ENCODE data around the gene ZNRF3.

Gene ZNRF3

GRCh38 chr22:29009148-29009547, 125.8 kb downstream of the ZNRF3 start:
- H3K4me1 ChIP-seq (ENCODE audit: control insufficient read depth, insufficient read depth, low read length, unreplicated experiment): no peaks in the 10 kb centered on the region
- H3K36me3 ChIP-seq (ENCODE audit: insufficient read depth, low read length): no peaks in the 10 kb centered on the region
- no peak overlapping the region for H3K4me3 ChIP-seq (ENCODE audit: low read depth, low read length)
- H3K27me3 ChIP-seq (ENCODE audit: insufficient read depth, low read length): no peaks in the 10 kb centered on the region
- no peak overlapping the region for H2AFZ ChIP-seq (ENCODE audit: low read length, unreplicated experiment)
- no peak overlapping the region for H3K27ac ChIP-seq (ENCODE audit: low read depth, low read length)
- no peaks in the 10 kb centered on the region for H3K79me2 ChIP-seq (ENCODE audit: control insufficient read depth, insufficient read depth, low read length, unreplicated experiment)

GRCh38 chr22:29011240-29012100, 128.1 kb downstream of the ZNRF3 start:
- no peaks in the 10 kb centered on the region for H3K79me2 ChIP-seq (ENCODE audit: control insufficient read depth, insufficient read depth, low read length, unreplicated experiment)

GRCh38 chr22:29012101-29012433, 128.7 kb downstream of the ZNRF3 start:
- Histone ChIP-seq H3K79me2 (ENCODE audit: control insufficient read depth, insufficient read depth, low read length, unreplicated experiment) (no peaks in the 10 kb centered on the region), H3K4me3 (ENCODE audit: low read depth, low read length) (no peak overlapping the region), H3K27ac (ENCODE audit: low read depth, low read length) (no peak overlapping the region), H3K36me3 (ENCODE audit: insufficient read depth, low read length) (no peaks in the 10 kb centered on the region), H3K4me1 (ENCODE audit: control insufficient read depth, insufficient read depth, low read length, unreplicated experiment) (no peaks in the 10 kb centered on the region), H2AFZ (ENCODE audit: low read length, unreplicated experiment) (no peak overlapping the region), H3K27me3 (ENCODE audit: insufficient read depth, low read length) (no peaks in the 10 kb centered on the region)

More at GRCh38 chr22:29011240-29012100, 128.1 kb downstream of the ZNRF3 start:
- no peak overlapping the region for H2AFZ ChIP-seq (ENCODE audit: low read length, unreplicated experiment)
- no peak overlapping the region for H3K27ac ChIP-seq (ENCODE audit: low read depth, low read length)
- no peaks in the 10 kb centered on the region for H3K36me3 ChIP-seq (ENCODE audit: insufficient read depth, low read length)
- H3K4me1 ChIP-seq (ENCODE audit: control insufficient read depth, insufficient read depth, low read length, unreplicated experiment): no peaks in the 10 kb centered on the region
- H3K27me3 ChIP-seq (ENCODE audit: insufficient read depth, low read length): no peaks in the 10 kb centered on the region
- no peak overlapping the region for H3K4me3 ChIP-seq (ENCODE audit: low read depth, low read length)

- Histone ChIP-seq H3K79me2 (ENCODE audit: control insufficient read depth, insufficient read depth, low read length, unreplicated experiment) (no peaks in the 10 kb centered on the region), H3K36me3 (ENCODE audit: insufficient read depth, low read length) (no peaks in the 10 kb centered on the region), H3K27ac (ENCODE audit: low read depth, low read length) (no peak overlapping the region), H2AFZ (ENCODE audit: low read length, unreplicated experiment) (no peak overlapping the region), H3K4me3 (ENCODE audit: low read depth, low read length) (no peak overlapping the region), H3K4me1 (ENCODE audit: control insufficient read depth, insufficient read depth, low read length, unreplicated experiment) (no peaks in the 10 kb centered on the region), H3K27me3 (ENCODE audit: insufficient read depth, low read length) (no peaks in the 10 kb centered on the region)
These were observed 129.6 kb downstream of the ZNRF3 start for GRCh38 chr22:29012952-29013351.

GRCh38 chr22:29014293-29014692, 130.9 kb downstream of the ZNRF3 start:
- no peak overlapping the region for H3K27ac ChIP-seq (ENCODE audit: low read depth, low read length)
- H3K79me2 ChIP-seq (ENCODE audit: control insufficient read depth, insufficient read depth, low read length, unreplicated experiment): no peaks in the 10 kb centered on the region
- no peak overlapping the region for H2AFZ ChIP-seq (ENCODE audit: low read length, unreplicated experiment)
- no peaks in the 10 kb centered on the region for H3K27me3 ChIP-seq (ENCODE audit: insufficient read depth, low read length)
- no peaks in the 10 kb centered on the region for H3K4me1 ChIP-seq (ENCODE audit: control insufficient read depth, insufficient read depth, low read length, unreplicated experiment)
- H3K36me3 ChIP-seq (ENCODE audit: insufficient read depth, low read length): no peaks in the 10 kb centered on the region
- no peak overlapping the region for H3K4me3 ChIP-seq (ENCODE audit: low read depth, low read length)

GRCh38 chr22:29014773-29015172, 131.4 kb downstream of the ZNRF3 start:
- Histone ChIP-seq H2AFZ (ENCODE audit: low read length, unreplicated experiment) (no peak overlapping the region), H3K4me3 (ENCODE audit: low read depth, low read length) (no peak overlapping the region), H3K27ac (ENCODE audit: low read depth, low read length) (no peak overlapping the region), H3K4me1 (ENCODE audit: control insufficient read depth, insufficient read depth, low read length, unreplicated experiment) (no peaks in the 10 kb centered on the region), H3K27me3 (ENCODE audit: insufficient read depth, low read length) (no peaks in the 10 kb centered on the region), H3K79me2 (ENCODE audit: control insufficient read depth, insufficient read depth, low read length, unreplicated experiment) (no peaks in the 10 kb centered on the region), H3K36me3 (ENCODE audit: insufficient read depth, low read length) (no peaks in the 10 kb centered on the region)

GRCh38 chr22:29016067-29016938, 132.9 kb downstream of the ZNRF3 start:
- Histone ChIP-seq H3K27ac (ENCODE audit: low read depth, low read length) (no peak overlapping the region), H3K79me2 (ENCODE audit: control insufficient read depth, insufficient read depth, low read length, unreplicated experiment) (no peaks in the 10 kb centered on the region), H3K36me3 (ENCODE audit: insufficient read depth, low read length) (no peaks in the 10 kb centered on the region), H2AFZ (ENCODE audit: low read length, unreplicated experiment) (no peak overlapping the region), H3K4me1 (ENCODE audit: control insufficient read depth, insufficient read depth, low read length, unreplicated experiment) (no peaks in the 10 kb centered on the region), H3K4me3 (ENCODE audit: low read depth, low read length) (no peak overlapping the region), H3K27me3 (ENCODE audit: insufficient read depth, low read length) (no peaks in the 10 kb centered on the region)

GRCh38 chr22:29018293-29019189, 135.2 kb downstream of the ZNRF3 start:
- no peaks in the 10 kb centered on the region for H3K79me2 ChIP-seq (ENCODE audit: control insufficient read depth, insufficient read depth, low read length, unreplicated experiment)
- H3K4me1 ChIP-seq (ENCODE audit: control insufficient read depth, insufficient read depth, low read length, unreplicated experiment): no peaks in the 10 kb centered on the region
- H3K27me3 ChIP-seq (ENCODE audit: insufficient read depth, low read length): no peaks in the 10 kb centered on the region
- H3K4me3 ChIP-seq (ENCODE audit: low read depth, low read length): no peak overlapping the region
- H3K27ac ChIP-seq (ENCODE audit: low read depth, low read length): no peak overlapping the region
- H2AFZ ChIP-seq (ENCODE audit: low read length, unreplicated experiment): no peak overlapping the region
- no peaks in the 10 kb centered on the region for H3K36me3 ChIP-seq (ENCODE audit: insufficient read depth, low read length)

- Histone ChIP-seq H3K4me1 (ENCODE audit: control insufficient read depth, insufficient read depth, low read length, unreplicated experiment) (no peaks in the 10 kb centered on the region), H3K36me3 (ENCODE audit: insufficient read depth, low read length) (no peaks in the 10 kb centered on the region), H3K4me3 (ENCODE audit: low read depth, low read length) (no peak overlapping the region), H2AFZ (ENCODE audit: low read length, unreplicated experiment) (no peak overlapping the region), H3K79me2 (ENCODE audit: control insufficient read depth, insufficient read depth, low read length, unreplicated experiment) (no peaks in the 10 kb centered on the region), H3K27ac (ENCODE audit: low read depth, low read length) (no peak overlapping the region), H3K27me3 (ENCODE audit: insufficient read depth, low read length) (no peaks in the 10 kb centered on the region)
These were observed 138.9 kb downstream of the ZNRF3 start for GRCh38 chr22:29022101-29022817.

Data from ACC112 (cell line).